HepG2 (cell line): ENCODE measurements around the gene ZNF771. TPM values are rescaled to one million over a fixed set of nuclear protein-coding genes. Genes with fewer than 3 reads are reported as not detected.

Experiments
- GATA4 ChIP-seq: sonication (generic); IDR thresholded peaks from 2 replicates; pipeline ENCODE4 v1.6.1; 2016; ENCODE audit warnings: antibody characterized with exemption, low read depth, borderline replicate concordance
- GPN1 ChIP-seq: sonication (generic); formaldehyde crosslinking; IDR thresholded peaks from 2 replicates; pipeline ENCODE4 v1.5.1; 2020; ENCODE audit warnings: missing genetic modification reagents, borderline replicate concordance
- HNRNPH1 ChIP-seq: fragments of 200-400 bp; formaldehyde crosslinking; optimal IDR thresholded peaks from 2 replicates; pipeline ENCODE3; 2017; ENCODE audit warnings: mild to moderate bottlenecking, low read depth, low read length
- MED8 ChIP-seq: sonication (generic); formaldehyde crosslinking; IDR thresholded peaks from 2 replicates; pipeline ENCODE4 v1.8.1; 2023; ENCODE audit warnings: mild to moderate bottlenecking, missing genetic modification reagents; ENCODE audit not compliant: insufficient replicate concordance
- MEIS2 ChIP-seq: sonication (generic); formaldehyde crosslinking; IDR thresholded peaks from 2 replicates; pipeline ENCODE4 v1.9.0; 2021; ENCODE audit warnings: mild to moderate bottlenecking, missing genetic modification reagents
- PLRG1 ChIP-seq: fragments of 450-650 bp; conservative IDR thresholded peaks from 2 replicates; pipeline ENCODE4 v1.6.1; 2016
- REL ChIP-seq: sonication (generic); formaldehyde crosslinking; conservative IDR thresholded peaks from 2 replicates; pipeline ENCODE4 v1.8.0; 2022; ENCODE audit warnings: mild to moderate bottlenecking, missing genetic modification reagents, moderate library complexity
- SOX5 ChIP-seq: IDR thresholded peaks from 2 replicates; pipeline ENCODE4 v1.6.1; 2016; ENCODE audit warnings: borderline replicate concordance
- TBX3 ChIP-seq: fragments of 450-650 bp; IDR thresholded peaks from 2 replicates; pipeline ENCODE4 v1.6.1; 2017; ENCODE audit warnings: antibody characterized with exemption, mild to moderate bottlenecking, inconsistent platforms, borderline replicate concordance
- TCF7L2 ChIP-seq: IDR thresholded peaks from 2 replicates; pipeline ENCODE4 v1.6.1; 2011; ENCODE audit warnings: mild to moderate bottlenecking, low read depth, low read length, moderate library complexity
- ZFX ChIP-seq: sonication (generic); formaldehyde crosslinking; IDR thresholded peaks from 2 replicates; pipeline ENCODE4 v1.4.0; 2020; ENCODE audit warnings: mild to moderate bottlenecking, low read depth, missing genetic modification reagents, moderate library complexity
- ZNF136 ChIP-seq: sonication (generic); formaldehyde crosslinking; IDR thresholded peaks from 2 replicates; pipeline ENCODE4 v1.8.1; 2022; ENCODE audit warnings: low read depth, mild to moderate bottlenecking, moderate library complexity, missing genetic modification reagents
- ZNF232 ChIP-seq: sonication (generic); formaldehyde crosslinking; IDR thresholded peaks from 2 replicates; pipeline ENCODE4 v1.4.0; 2020; ENCODE audit warnings: missing genetic modification reagents, borderline replicate concordance
- ZNF296 ChIP-seq: sonication (generic); formaldehyde crosslinking; conservative IDR thresholded peaks from 2 replicates; pipeline ENCODE4 v1.5.0; 2020; ENCODE audit warnings: mild to moderate bottlenecking, missing genetic modification reagents
- ZNF484 ChIP-seq: sonication (generic); formaldehyde crosslinking; IDR thresholded peaks from 2 replicates; pipeline ENCODE4 v1.5.1; 2020; ENCODE audit warnings: mild to moderate bottlenecking, low read depth, missing genetic modification reagents, borderline replicate concordance
- ZNF572 ChIP-seq: sonication (generic); formaldehyde crosslinking; IDR thresholded peaks from 2 replicates; pipeline ENCODE4 v1.5.1; 2020; ENCODE audit warnings: mild to moderate bottlenecking, missing genetic modification reagents
- ZNF7 ChIP-seq: IDR thresholded peaks from 2 replicates; pipeline ENCODE4 v1.6.1; 2016; ENCODE audit warnings: missing biosample characterization, missing genetic modification reagents
- ZSCAN31 ChIP-seq: sonication (generic); formaldehyde crosslinking; IDR thresholded peaks from 2 replicates; pipeline ENCODE4 v1.5.0; 2020; ENCODE audit warnings: low read depth, mild to moderate bottlenecking, missing genetic modification reagents
- polyA plus RNA-seq, 8 experiments: library from polyadenylated mRNA; depleted of rRNA in 3 of 8; stranded (reverse) in 7 of 8; unstranded in 1 of 8; fragments of >200 nt; fragmentation: Illumina TruSeq in 4 of 8; extraction: Trizol in 4 of 8; gene quantifications; 2 replicates each; pipeline versions ENCODE4 v1.2.1 to v1.2.3, GENCODE V29; 2011 to 2016; ENCODE audit warnings: low read depth in 4 of 8, missing spikeins in 1 of 8, mixed read lengths in 1 of 8; ENCODE audit not compliant: insufficient read depth in 1 of 8
- total RNA-seq, 5 experiments: library from RNA; depleted of rRNA; stranded (reverse); fragments of >200 nt; fragmentation: Illumina TruSeq; extraction: Trizol; gene quantifications; 2 replicates each; pipeline ENCODE4 v1.2.3, GENCODE V29; 2016; ENCODE audit warnings: low read depth in 1 of 5
- TF ChIP-seq, protein P1 (sequence below): IDR thresholded peaks from 2 replicates; pipeline ENCODE4 v1.6.1; 2012; ENCODE audit warnings: low read length, improper control_type of control experiment
- TF ChIP-seq, protein P2 (sequence below): sonication (generic); formaldehyde crosslinking; IDR thresholded peaks from 2 replicates; pipeline ENCODE4 v1.4.0; 2020; ENCODE audit warnings: missing genetic modification reagents

The ZNF771 gene
- total and polyA plus RNA-seq, 2 of the 13 experiments (the other 11 are each of a cell fraction or from before 2014, with no cell fraction given) = 5.0 to 11.8 TPM

DNA sequence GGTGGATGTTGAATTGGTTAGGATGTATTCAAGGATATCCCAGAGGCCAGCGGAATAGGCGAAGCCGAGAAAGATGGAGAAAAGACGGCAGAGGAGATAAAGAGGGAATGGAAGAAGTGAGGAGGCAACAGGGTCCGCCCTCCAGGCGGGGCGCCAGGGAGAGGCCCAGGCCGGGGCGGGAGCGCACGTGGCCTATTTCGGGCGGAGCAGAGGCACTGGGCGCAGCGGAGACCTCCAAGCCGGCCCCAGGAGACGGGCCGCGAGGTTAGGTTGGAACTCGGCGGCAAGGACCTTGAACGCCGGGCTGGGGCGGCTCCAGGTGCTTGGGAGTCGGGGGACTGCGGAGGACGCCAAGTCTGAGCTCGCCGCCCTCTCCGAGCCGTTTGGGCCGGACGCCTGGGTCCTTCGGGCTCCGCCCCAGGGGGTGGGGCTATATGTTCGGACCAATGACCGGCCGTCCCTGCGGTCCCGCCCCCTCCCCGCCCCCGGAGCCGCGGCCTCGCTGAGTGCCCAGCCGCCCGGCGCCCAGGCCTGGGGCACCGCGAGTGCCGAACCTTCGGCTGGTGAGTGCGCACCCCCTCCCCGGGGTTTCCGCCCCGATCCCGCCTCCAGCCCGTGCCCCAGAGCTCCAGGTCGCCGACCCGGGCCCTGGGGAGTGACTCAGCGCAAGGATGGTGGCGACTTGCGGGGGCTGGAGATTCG is at the start of gene ZNF771 (continued):
- TF ChIP-seq SOX5 (peak; percentile 47; the same call in 1 of the 2 replicates), TCF7L2 (no peak), ZNF296 (peak; percentile 50; the same call in 1 of the 2 replicates), ZSCAN31 (CRISPR knock-in tag) (peak; percentile 95), ZNF572 (no peak), ZNF232 (CRISPR knock-in tag) (0 out of 2 replicates have a peak, but pooled peaks have one; percentile 25), MEIS2 (CRISPR knock-in tag) (no peak), TBX3 (peak; percentile 46; the same call in 1 of the 2 replicates), PLRG1 (no peak), REL (CRISPR knock-in tag) (no peak), GATA4 (no peak), GPN1 (CRISPR knock-in tag) (0 out of 2 replicates have a peak, but pooled peaks have one; percentile 64), ZNF7 (no peak), ZNF484 (CRISPR knock-in tag) (no peak), HNRNPH1 (no peak), ZFX (peak; percentile 97), ZNF136 (CRISPR knock-in tag) (no peak; the same call in 1 of the 2 replicates), MED8 (CRISPR knock-in tag) (peak; percentile 16)
- TF ChIP-seq, protein P1, sequence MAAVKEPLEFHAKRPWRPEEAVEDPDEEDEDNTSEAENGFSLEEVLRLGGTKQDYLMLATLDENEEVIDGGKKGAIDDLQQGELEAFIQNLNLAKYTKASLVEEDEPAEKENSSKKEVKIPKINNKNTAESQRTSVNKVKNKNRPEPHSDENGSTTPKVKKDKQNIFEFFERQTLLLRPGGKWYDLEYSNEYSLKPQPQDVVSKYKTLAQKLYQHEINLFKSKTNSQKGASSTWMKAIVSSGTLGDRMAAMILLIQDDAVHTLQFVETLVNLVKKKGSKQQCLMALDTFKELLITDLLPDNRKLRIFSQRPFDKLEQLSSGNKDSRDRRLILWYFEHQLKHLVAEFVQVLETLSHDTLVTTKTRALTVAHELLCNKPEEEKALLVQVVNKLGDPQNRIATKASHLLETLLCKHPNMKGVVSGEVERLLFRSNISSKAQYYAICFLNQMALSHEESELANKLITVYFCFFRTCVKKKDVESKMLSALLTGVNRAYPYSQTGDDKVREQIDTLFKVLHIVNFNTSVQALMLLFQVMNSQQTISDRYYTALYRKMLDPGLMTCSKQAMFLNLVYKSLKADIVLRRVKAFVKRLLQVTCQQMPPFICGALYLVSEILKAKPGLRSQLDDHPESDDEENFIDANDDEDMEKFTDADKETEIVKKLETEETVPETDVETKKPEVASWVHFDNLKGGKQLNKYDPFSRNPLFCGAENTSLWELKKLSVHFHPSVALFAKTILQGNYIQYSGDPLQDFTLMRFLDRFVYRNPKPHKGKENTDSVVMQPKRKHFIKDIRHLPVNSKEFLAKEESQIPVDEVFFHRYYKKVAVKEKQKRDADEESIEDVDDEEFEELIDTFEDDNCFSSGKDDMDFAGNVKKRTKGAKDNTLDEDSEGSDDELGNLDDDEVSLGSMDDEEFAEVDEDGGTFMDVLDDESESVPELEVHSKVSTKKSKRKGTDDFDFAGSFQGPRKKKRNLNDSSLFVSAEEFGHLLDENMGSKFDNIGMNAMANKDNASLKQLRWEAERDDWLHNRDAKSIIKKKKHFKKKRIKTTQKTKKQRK = no peak
- TF ChIP-seq, protein P2, sequence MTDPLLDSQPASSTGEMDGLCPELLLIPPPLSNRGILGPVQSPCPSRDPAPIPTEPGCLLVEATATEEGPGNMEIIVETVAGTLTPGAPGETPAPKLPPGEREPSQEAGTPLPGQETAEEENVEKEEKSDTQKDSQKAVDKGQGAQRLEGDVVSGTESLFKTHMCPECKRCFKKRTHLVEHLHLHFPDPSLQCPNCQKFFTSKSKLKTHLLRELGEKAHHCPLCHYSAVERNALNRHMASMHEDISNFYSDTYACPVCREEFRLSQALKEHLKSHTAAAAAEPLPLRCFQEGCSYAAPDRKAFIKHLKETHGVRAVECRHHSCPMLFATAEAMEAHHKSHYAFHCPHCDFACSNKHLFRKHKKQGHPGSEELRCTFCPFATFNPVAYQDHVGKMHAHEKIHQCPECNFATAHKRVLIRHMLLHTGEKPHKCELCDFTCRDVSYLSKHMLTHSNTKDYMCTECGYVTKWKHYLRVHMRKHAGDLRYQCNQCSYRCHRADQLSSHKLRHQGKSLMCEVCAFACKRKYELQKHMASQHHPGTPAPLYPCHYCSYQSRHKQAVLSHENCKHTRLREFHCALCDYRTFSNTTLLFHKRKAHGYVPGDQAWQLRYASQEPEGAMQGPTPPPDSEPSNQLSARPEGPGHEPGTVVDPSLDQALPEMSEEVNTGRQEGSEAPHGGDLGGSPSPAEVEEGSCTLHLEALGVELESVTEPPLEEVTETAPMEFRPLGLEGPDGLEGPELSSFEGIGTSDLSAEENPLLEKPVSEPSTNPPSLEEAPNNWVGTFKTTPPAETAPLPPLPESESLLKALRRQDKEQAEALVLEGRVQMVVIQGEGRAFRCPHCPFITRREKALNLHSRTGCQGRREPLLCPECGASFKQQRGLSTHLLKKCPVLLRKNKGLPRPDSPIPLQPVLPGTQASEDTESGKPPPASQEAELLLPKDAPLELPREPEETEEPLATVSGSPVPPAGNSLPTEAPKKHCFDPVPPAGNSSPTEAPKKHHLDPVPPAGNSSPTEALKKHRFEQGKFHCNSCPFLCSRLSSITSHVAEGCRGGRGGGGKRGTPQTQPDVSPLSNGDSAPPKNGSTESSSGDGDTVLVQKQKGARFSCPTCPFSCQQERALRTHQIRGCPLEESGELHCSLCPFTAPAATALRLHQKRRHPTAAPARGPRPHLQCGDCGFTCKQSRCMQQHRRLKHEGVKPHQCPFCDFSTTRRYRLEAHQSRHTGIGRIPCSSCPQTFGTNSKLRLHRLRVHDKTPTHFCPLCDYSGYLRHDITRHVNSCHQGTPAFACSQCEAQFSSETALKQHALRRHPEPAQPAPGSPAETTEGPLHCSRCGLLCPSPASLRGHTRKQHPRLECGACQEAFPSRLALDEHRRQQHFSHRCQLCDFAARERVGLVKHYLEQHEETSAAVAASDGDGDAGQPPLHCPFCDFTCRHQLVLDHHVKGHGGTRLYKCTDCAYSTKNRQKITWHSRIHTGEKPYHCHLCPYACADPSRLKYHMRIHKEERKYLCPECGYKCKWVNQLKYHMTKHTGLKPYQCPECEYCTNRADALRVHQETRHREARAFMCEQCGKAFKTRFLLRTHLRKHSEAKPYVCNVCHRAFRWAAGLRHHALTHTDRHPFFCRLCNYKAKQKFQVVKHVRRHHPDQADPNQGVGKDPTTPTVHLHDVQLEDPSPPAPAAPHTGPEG = 0 out of 2 replicates have a peak, but pooled peaks have one; percentile 35
